K562 (cell line): Measurements from ENCODE around the gene COQ10B. TPM values are rescaled to one million over a fixed set of nuclear protein-coding genes. Genes with fewer than 3 reads are reported as not detected.

Experiments
- CTBP1 ChIP-seq: fragments of 450-650 bp; IDR thresholded peaks from 2 replicates; pipeline ENCODE4 v1.6.1; 2016; ENCODE audit warnings: borderline replicate concordance
- CXXC5 ChIP-seq: fragments of 250-450 bp; sonication (Bioruptor Pico); IDR thresholded peaks from 2 replicates; pipeline ENCODE4 v1.8.0; 2022; ENCODE audit warnings: inconsistent platforms, mild to moderate bottlenecking, moderate library complexity
- MYNN ChIP-seq, 2 experiments: sonication (generic); formaldehyde crosslinking in 1 of 2; IDR thresholded peaks; 2 replicates each; pipeline versions ENCODE4 v1.5.0 to v1.6.1; 2016 to 2020; ENCODE audit warnings: antibody characterized with exemption in 1 of 2, missing genetic modification reagents in 1 of 2
- NRF1 ChIP-seq, 2 experiments: fragments of 450-650 bp; IDR thresholded peaks in 1 of 2; conservative IDR thresholded peaks in 1 of 2; 2 replicates each; pipeline ENCODE4 v1.6.1; 2014; ENCODE audit warnings: mild to moderate bottlenecking in 2 of 2
- POU5F1 ChIP-seq: fragments of 150-350 bp; IDR thresholded peaks from 2 replicates; pipeline ENCODE4 v1.6.1; 2014; ENCODE audit warnings: borderline replicate concordance, low read length, low read depth, mild to moderate bottlenecking; ENCODE audit not compliant: partially characterized antibody
- RBM34 ChIP-seq: fragments of 200-400 bp; formaldehyde crosslinking; IDR thresholded peaks from 2 replicates; pipeline ENCODE4 v1.6.1; 2018; ENCODE audit warnings: low read length, borderline replicate concordance; ENCODE audit not compliant: insufficient read depth
- SNRNP70 ChIP-seq: fragments of 200-400 bp; formaldehyde crosslinking; optimal IDR thresholded peaks from 2 replicates; pipeline ENCODE3; 2017; ENCODE audit warnings: low read depth, low read length
- STAT5A ChIP-seq: IDR thresholded peaks from 2 replicates; pipeline ENCODE4 v1.6.1; 2012; ENCODE audit warnings: low read length, inconsistent platforms, borderline replicate concordance
- ZKSCAN8 ChIP-seq: fragments of 200-800 bp; sonication (Bioruptor generic); IDR thresholded peaks from 2 replicates; pipeline ENCODE4 v1.6.1; 2016; ENCODE audit warnings: missing genetic modification characterization, missing compliant biosample characterization
- ZMIZ1 ChIP-seq, 2 experiments: fragments of 150-350 bp in 1 of 2; IDR thresholded peaks; 2 replicates each; pipeline ENCODE4 v1.6.1; 2012 to 2016; ENCODE audit warnings: low read depth in 2 of 2, low read length in 2 of 2, mild to moderate bottlenecking in 1 of 2, moderate library complexity in 1 of 2
- ZNF133 ChIP-seq: fragments of 250-450 bp; sonication (Bioruptor Pico); IDR thresholded peaks from 2 replicates; pipeline ENCODE4 v1.4.0; 2020; ENCODE audit warnings: mild to moderate bottlenecking
- ZNF184 ChIP-seq: sonication (generic); formaldehyde crosslinking; IDR thresholded peaks from 2 replicates; pipeline ENCODE4 v1.5.0; 2020; ENCODE audit warnings: missing genetic modification reagents
- ZNF311 ChIP-seq: fragments of 250-450 bp; sonication (Bioruptor Pico); IDR thresholded peaks from 2 replicates; pipeline ENCODE4 v1.4.0; 2020; ENCODE audit warnings: mild to moderate bottlenecking, moderate library complexity
- ZNF324 ChIP-seq: fragments of 250-450 bp; sonication (Bioruptor Pico); IDR thresholded peaks from 2 replicates; pipeline ENCODE4 v1.4.0; 2020; ENCODE audit warnings: mild to moderate bottlenecking
- ZNF551 ChIP-seq: fragments of 250-450 bp; sonication (Bioruptor Pico); IDR thresholded peaks from 2 replicates; pipeline ENCODE4 v1.5.0; 2021; ENCODE audit warnings: mild to moderate bottlenecking, moderate library complexity
- ZNF561 ChIP-seq: fragments of 450-650 bp; formaldehyde crosslinking; conservative IDR thresholded peaks from 2 replicates; pipeline ENCODE4 v1.4.0; 2020; ENCODE audit warnings: mild to moderate bottlenecking, moderate library complexity
- ZNF75A ChIP-seq: fragments of 450-650 bp; formaldehyde crosslinking; IDR thresholded peaks from 2 replicates; pipeline ENCODE4 v1.4.0; 2020; ENCODE audit warnings: mild to moderate bottlenecking
- polyA plus RNA-seq, 8 experiments: library from polyadenylated mRNA; depleted of rRNA in 4 of 8; stranded (reverse) in 5 of 8; unstranded in 3 of 8; fragments of >200 nt; fragmentation: Nextera tagmentation in 2 of 8; fragmentation: Illumina TruSeq in 1 of 8; extraction: Ambion mirVana in 2 of 8; extraction: Trizol in 1 of 8; gene quantifications; 2 replicates each; pipeline versions ENCODE4 v1.2.1 to v1.2.3, GENCODE V29; 2011 to 2014; ENCODE audit warnings: inconsistent platforms in 1 of 8, missing spikeins in 1 of 8
- total RNA-seq, 7 experiments: library from RNA; depleted of rRNA in 6 of 7; stranded (reverse); fragments of >200 nt in 6 of 7; fragmentation: Illumina TruSeq in 2 of 7; extraction: Trizol in 2 of 7; gene quantifications; 2 replicates each; pipeline versions ENCODE4 v1.2.1 to v1.2.3, GENCODE V29; 2011 to 2021; ENCODE audit warnings: low replicate concordance in 1 of 7
- TF ChIP-seq, protein P1 (sequence below): fragments of 250-450 bp; sonication (Bioruptor Pico); IDR thresholded peaks from 2 replicates; pipeline ENCODE4 v1.8.0; 2022; ENCODE audit warnings: moderate library complexity, mild to moderate bottlenecking, inconsistent platforms
- TF ChIP-seq, protein P2 (sequence below): fragments of 200-800 bp; sonication (Bioruptor generic); IDR thresholded peaks from 2 replicates; pipeline ENCODE4 v1.6.1; 2016; ENCODE audit warnings: missing genetic modification characterization, missing compliant biosample characterization

The COQ10B gene
- total and polyA plus RNA-seq, 9 of the 15 experiments (the other 6 are each of a cell fraction or from before 2014, with no cell fraction given) = 3.1 to 13.1 (median 7.7) TPM

DNA sequence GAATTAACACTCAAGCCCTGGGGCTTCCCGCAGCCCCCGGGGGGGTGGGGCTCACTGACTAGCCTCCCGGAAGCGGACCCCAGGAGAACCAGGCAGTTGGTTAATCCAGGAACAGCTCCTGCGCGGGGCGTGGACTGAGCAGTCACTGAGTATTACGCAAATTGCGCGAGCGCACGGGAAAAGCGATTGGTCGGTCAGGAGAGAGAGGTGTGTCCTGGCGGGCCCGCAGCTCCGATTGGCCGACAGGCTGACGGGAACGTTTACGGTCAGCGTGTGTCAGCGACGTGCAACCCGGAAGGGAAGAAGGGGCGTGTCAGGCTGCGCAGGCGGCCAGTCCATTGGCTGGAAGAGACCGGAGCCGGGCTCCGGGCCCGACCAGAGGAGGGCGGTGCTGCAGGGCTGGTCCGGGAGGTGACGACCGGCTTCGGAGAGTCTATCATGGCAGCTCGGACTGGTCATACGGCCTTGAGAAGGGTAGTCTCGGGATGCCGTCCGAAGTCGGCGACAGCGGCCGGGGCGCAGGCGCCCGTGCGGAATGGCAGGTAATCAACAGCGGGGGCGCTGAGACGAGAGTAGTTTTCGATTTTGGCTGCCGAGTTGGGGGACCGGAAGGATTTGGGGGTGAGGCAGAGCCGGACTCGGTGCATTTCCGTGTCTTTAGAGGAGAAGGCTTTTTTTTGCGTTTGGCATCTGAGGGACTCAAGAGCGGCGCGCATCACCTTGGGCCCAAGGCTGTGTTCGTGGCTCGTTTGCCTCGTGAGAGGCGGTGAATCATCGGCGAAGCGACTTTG, at the start of gene COQ10B (continued):
- TF ChIP-seq ZNF311 (no peak), STAT5A (no peak), ZNF184 (CRISPR knock-in tag) (no peak), RBM34 (no peak), CTBP1 (no peak; the same call in 1 of the 2 replicates), ZNF561 (CRISPR knock-in tag) (no peak), MYNN (IDR thresholded peaks at IDR 0.05) (no peak), MYNN (CRISPR knock-in tag; IDR thresholded peaks at IDR 0.05) (no peak), NRF1 (conservative IDR thresholded peaks at IDR 0.05 in 1 of 2, IDR thresholded peaks at IDR 0.05 in 1 of 2) (peak; percentile 97), ZMIZ1 (IDR thresholded peaks at IDR 0.05; ENCODE audit: low read depth in 2 of 2, low read length in 2 of 2) (no peak), ZNF75A (CRISPR knock-in tag) (no peak), ZNF133 (CRISPR knock-in tag) (no peak), ZNF551 (CRISPR knock-in tag) (no peak), CXXC5 (CRISPR knock-in tag) (peak; percentile 69), ZNF324 (CRISPR knock-in tag) (no peak), ZKSCAN8 (CRISPR knock-in tag) (no peak), POU5F1 (no peak), SNRNP70 (no peak)
- TF ChIP-seq, protein P1, sequence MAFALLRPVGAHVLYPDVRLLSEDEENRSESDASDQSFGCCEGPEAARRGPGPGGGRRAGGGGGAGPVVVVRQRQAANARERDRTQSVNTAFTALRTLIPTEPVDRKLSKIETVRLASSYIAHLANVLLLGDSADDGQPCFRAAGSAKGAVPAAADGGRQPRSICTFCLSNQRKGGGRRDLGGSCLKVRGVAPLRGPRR (CRISPR knock-in tag) = no peak
- TF ChIP-seq, protein P2, sequence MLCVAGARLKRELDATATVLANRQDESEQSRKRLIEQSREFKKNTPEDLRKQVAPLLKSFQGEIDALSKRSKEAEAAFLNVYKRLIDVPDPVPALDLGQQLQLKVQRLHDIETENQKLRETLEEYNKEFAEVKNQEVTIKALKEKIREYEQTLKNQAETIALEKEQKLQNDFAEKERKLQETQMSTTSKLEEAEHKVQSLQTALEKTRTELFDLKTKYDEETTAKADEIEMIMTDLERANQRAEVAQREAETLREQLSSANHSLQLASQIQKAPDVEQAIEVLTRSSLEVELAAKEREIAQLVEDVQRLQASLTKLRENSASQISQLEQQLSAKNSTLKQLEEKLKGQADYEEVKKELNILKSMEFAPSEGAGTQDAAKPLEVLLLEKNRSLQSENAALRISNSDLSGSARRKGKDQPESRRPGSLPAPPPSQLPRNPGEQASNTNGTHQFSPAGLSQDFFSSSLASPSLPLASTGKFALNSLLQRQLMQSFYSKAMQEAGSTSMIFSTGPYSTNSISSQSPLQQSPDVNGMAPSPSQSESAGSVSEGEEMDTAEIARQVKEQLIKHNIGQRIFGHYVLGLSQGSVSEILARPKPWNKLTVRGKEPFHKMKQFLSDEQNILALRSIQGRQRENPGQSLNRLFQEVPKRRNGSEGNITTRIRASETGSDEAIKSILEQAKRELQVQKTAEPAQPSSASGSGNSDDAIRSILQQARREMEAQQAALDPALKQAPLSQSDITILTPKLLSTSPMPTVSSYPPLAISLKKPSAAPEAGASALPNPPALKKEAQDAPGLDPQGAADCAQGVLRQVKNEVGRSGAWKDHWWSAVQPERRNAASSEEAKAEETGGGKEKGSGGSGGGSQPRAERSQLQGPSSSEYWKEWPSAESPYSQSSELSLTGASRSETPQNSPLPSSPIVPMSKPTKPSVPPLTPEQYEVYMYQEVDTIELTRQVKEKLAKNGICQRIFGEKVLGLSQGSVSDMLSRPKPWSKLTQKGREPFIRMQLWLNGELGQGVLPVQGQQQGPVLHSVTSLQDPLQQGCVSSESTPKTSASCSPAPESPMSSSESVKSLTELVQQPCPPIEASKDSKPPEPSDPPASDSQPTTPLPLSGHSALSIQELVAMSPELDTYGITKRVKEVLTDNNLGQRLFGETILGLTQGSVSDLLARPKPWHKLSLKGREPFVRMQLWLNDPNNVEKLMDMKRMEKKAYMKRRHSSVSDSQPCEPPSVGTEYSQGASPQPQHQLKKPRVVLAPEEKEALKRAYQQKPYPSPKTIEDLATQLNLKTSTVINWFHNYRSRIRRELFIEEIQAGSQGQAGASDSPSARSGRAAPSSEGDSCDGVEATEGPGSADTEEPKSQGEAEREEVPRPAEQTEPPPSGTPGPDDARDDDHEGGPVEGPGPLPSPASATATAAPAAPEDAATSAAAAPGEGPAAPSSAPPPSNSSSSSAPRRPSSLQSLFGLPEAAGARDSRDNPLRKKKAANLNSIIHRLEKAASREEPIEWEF (CRISPR knock-in tag) = no peak
